Neural cell (in vitro differentiated cells): ENCODE measurements around the gene FHDC1.

Experiments used
- EP300 ChIP-seq: fragments of 450-650 bp; conservative IDR thresholded peaks from 2 replicates; pipeline ENCODE4 v1.6.1; 2014; ENCODE audit warnings: antibody characterized with exemption, mild to moderate bottlenecking, moderate library complexity; ENCODE audit not compliant: poor library complexity, severe bottlenecking
- EZH2 ChIP-seq: fragments of 200-600, 300-800 bp; shearing (Covaris generic), sonication (generic); IDR thresholded peaks from 2 replicates; pipeline ENCODE4 v1.6.1; 2014; ENCODE audit warnings: antibody characterized with exemption, low read length, borderline replicate concordance, mild to moderate bottlenecking; ENCODE audit not compliant: insufficient read depth, poor library complexity, severe bottlenecking
- MXI1 ChIP-seq: fragments of 450-650 bp; conservative IDR thresholded peaks from 2 replicates; pipeline ENCODE4 v1.6.1; 2014; ENCODE audit warnings: antibody characterized with exemption, mild to moderate bottlenecking; ENCODE audit not compliant: poor library complexity, severe bottlenecking
- POLR2AphosphoS5 ChIP-seq: IDR thresholded peaks from 2 replicates; pipeline ENCODE4 v1.6.1; 2012
- RAD21 ChIP-seq: fragments of 450-650 bp; conservative IDR thresholded peaks from 2 replicates; pipeline ENCODE4 v1.6.1; 2014; ENCODE audit warnings: antibody characterized with exemption, mild to moderate bottlenecking, moderate library complexity
- SMC3 ChIP-seq: fragments of 450-650 bp; conservative IDR thresholded peaks from 2 replicates; pipeline ENCODE4 v1.6.1; 2014; ENCODE audit warnings: antibody characterized with exemption, mild to moderate bottlenecking, moderate library complexity; ENCODE audit not compliant: poor library complexity
- TAF1 ChIP-seq: IDR thresholded peaks from 2 replicates; pipeline ENCODE4 v1.6.1; 2012; ENCODE audit warnings: low read depth
- TF ChIP-seq, protein P1 (sequence below): fragments of 450-650 bp; IDR thresholded peaks from 2 replicates; pipeline ENCODE4 v1.5.1; 2014; ENCODE audit warnings: antibody characterized with exemption, mild to moderate bottlenecking, moderate library complexity; ENCODE audit not compliant: poor library complexity, severe bottlenecking
- TF ChIP-seq, protein P2 (sequence below): IDR thresholded peaks from 2 replicates; pipeline ENCODE4 v1.6.1; 2012; ENCODE audit warnings: borderline replicate concordance

DNA sequence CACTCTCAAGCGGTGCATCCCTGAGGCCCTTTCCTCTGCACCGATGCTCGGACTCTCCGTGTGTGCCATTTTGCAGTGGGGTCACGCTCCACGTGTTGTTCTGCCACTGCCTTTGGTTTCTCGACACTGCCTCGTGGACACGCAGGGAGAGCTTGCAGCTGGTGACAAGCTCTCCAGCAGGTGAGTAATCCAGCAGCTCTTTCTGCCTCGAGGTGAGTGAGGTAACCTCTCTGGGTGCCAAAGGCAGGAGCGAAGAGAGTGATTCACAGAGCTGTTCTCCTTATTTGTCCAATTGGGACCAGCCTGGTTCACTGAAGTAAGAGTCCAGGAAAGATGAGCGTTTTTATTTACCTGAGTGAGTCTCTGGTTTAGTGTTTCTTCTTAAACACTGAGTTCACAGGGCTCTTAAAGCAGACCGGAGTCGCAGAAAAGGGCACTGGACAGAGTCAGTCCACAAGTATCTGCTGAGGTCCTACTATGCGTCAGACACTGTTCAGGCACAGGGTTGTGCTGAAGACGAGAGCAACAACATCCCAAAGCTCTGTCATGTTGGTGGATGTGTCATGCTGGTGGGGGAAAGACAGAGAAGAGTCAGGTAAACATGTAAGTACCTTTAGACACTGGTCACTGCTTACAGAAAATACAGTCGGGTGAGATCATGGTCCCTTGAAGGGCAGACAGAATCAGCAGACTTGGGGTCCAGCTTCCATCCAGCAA, 61.8 kb downstream of the FHDC1 start:
- TF ChIP-seq EP300: no peak
- TF ChIP-seq, protein P1, sequence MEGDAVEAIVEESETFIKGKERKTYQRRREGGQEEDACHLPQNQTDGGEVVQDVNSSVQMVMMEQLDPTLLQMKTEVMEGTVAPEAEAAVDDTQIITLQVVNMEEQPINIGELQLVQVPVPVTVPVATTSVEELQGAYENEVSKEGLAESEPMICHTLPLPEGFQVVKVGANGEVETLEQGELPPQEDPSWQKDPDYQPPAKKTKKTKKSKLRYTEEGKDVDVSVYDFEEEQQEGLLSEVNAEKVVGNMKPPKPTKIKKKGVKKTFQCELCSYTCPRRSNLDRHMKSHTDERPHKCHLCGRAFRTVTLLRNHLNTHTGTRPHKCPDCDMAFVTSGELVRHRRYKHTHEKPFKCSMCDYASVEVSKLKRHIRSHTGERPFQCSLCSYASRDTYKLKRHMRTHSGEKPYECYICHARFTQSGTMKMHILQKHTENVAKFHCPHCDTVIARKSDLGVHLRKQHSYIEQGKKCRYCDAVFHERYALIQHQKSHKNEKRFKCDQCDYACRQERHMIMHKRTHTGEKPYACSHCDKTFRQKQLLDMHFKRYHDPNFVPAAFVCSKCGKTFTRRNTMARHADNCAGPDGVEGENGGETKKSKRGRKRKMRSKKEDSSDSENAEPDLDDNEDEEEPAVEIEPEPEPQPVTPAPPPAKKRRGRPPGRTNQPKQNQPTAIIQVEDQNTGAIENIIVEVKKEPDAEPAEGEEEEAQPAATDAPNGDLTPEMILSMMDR: no peak
- TF ChIP-seq EZH2: no peak
- TF ChIP-seq POLR2AphosphoS5: no peak
- TF ChIP-seq TAF1: no peak
- TF ChIP-seq, protein P2, sequence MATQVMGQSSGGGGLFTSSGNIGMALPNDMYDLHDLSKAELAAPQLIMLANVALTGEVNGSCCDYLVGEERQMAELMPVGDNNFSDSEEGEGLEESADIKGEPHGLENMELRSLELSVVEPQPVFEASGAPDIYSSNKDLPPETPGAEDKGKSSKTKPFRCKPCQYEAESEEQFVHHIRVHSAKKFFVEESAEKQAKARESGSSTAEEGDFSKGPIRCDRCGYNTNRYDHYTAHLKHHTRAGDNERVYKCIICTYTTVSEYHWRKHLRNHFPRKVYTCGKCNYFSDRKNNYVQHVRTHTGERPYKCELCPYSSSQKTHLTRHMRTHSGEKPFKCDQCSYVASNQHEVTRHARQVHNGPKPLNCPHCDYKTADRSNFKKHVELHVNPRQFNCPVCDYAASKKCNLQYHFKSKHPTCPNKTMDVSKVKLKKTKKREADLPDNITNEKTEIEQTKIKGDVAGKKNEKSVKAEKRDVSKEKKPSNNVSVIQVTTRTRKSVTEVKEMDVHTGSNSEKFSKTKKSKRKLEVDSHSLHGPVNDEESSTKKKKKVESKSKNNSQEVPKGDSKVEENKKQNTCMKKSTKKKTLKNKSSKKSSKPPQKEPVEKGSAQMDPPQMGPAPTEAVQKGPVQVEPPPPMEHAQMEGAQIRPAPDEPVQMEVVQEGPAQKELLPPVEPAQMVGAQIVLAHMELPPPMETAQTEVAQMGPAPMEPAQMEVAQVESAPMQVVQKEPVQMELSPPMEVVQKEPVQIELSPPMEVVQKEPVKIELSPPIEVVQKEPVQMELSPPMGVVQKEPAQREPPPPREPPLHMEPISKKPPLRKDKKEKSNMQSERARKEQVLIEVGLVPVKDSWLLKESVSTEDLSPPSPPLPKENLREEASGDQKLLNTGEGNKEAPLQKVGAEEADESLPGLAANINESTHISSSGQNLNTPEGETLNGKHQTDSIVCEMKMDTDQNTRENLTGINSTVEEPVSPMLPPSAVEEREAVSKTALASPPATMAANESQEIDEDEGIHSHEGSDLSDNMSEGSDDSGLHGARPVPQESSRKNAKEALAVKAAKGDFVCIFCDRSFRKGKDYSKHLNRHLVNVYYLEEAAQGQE: no peak
- no peak for TF ChIP-seq RAD21
- TF ChIP-seq SMC3: no peak
- no peak for TF ChIP-seq MXI1
